H1 (cell line): ENCODE data around the gene MTR. TPM values are rescaled to one million over a fixed set of nuclear protein-coding genes. Genes with fewer than 3 reads are reported as not detected.

Experiments used
- CTCF ChIA-PET: fragments of 300-600 bp; sonication (Branson Sonifier 250); formaldehyde crosslinking; loops from one replicate; lab custom pipeline; 2021; ENCODE audit not compliant: partially characterized antibody; lab: Charles Lee
- POLR2A ChIA-PET: fragments of 300-600 bp; sonication (Branson Sonifier 250); formaldehyde crosslinking; loops from one replicate; lab custom pipeline; 2021; ENCODE audit warnings: inconsistent platforms; ENCODE audit not compliant: partially characterized antibody; lab: Charles Lee
- DNase-seq, 2 experiments: peaks; one replicate each; pipeline versions ENCODE4 v3.0.0 to v3.0.0-alpha.2; 2010 to 2022; ENCODE audit warnings: low spot score in 2 of 2, low read depth in 1 of 2, mixed read lengths in 1 of 2
- FAIRE-seq: peaks from 2 replicates; lab custom pipeline; 2011; peaks lifted over from hg19 to GRCh38; lab: Jason Lieb, UNC
- H2AFZ ChIP-seq: 2 replicates; pipeline ENCODE4 v1.8.1; 2012; ENCODE audit warnings: low read length, inconsistent platforms
- H2AK5ac ChIP-seq: 2 replicates; pipeline ENCODE4 v1.6.1; 2013; ENCODE audit warnings: low read depth, low read length
- H2BK120ac ChIP-seq: replicated peaks from 2 replicates; pipeline ENCODE3; 2013; ENCODE audit warnings: low read depth, low read length, inconsistent platforms
- H2BK12ac ChIP-seq: 2 replicates; pipeline ENCODE4 v1.6.1; 2013; ENCODE audit warnings: low read depth, low read length
- H2BK15ac ChIP-seq: 2 replicates; pipeline ENCODE4 v1.6.1; 2013; ENCODE audit warnings: low read length
- H2BK20ac ChIP-seq: 2 replicates; pipeline ENCODE4 v1.6.1; 2013; ENCODE audit warnings: low read length
- H2BK5ac ChIP-seq: 2 replicates; pipeline ENCODE4 v1.6.1; 2013; ENCODE audit warnings: low read depth, low read length
- H3K14ac ChIP-seq: 2 replicates; pipeline ENCODE4 v1.6.1; 2013; ENCODE audit warnings: inconsistent platforms; ENCODE audit not compliant: insufficient read length
- H3K18ac ChIP-seq: 2 replicates; pipeline ENCODE4 v1.6.1; 2013; ENCODE audit warnings: low read length; ENCODE audit errors: extremely low read depth
- H3K23ac ChIP-seq: 2 replicates; pipeline ENCODE4 v1.6.1; 2013; ENCODE audit warnings: inconsistent platforms; ENCODE audit not compliant: insufficient read length
- H3K23me2 ChIP-seq: 2 replicates; pipeline ENCODE4 v1.6.1; 2013; ENCODE audit warnings: low read depth, low read length
- H3K27ac ChIP-seq: 2 replicates; pipeline ENCODE4 v1.6.1; 2011; ENCODE audit warnings: low read depth, low read length, inconsistent platforms
- H3K27me3 ChIP-seq, 4 experiments: replicated peaks in 1 of 4; 1 replicate in 1 of 4; 2 replicates in 3 of 4; pipeline versions ENCODE4 v1.6.1 to v1.8.1; 2011 to 2013; ENCODE audit warnings: low read length in 3 of 4, mild to moderate bottlenecking in 3 of 4, inconsistent platforms in 2 of 4, mixed read lengths in 2 of 4, moderate library complexity in 1 of 4; ENCODE audit not compliant: control insufficient read depth in 3 of 4, insufficient read depth in 3 of 4; ENCODE audit errors: extremely low read depth in 1 of 4
- H3K36me3 ChIP-seq, 4 experiments: 2 replicates each; pipeline versions ENCODE4 v1.6.1 to v1.8.1; 2011 to 2013; ENCODE audit warnings: mild to moderate bottlenecking in 4 of 4, low read length in 3 of 4, moderate library complexity in 2 of 4, control low read depth in 1 of 4, inconsistent platforms in 1 of 4; ENCODE audit not compliant: insufficient read depth in 4 of 4, control insufficient read depth in 2 of 4
- H3K4ac ChIP-seq: replicated peaks from 2 replicates; pipeline ENCODE3; 2013; ENCODE audit warnings: low read length, low read depth, mixed read lengths, inconsistent platforms; ENCODE audit not compliant: insufficient read length
- H3K4me1 ChIP-seq, 4 experiments: replicated peaks in 1 of 4; 1 replicate in 1 of 4; 2 replicates in 3 of 4; pipeline versions ENCODE4 v1.6.1 to v1.8.1; 2011 to 2013; ENCODE audit warnings: low read length in 3 of 4, inconsistent platforms in 2 of 4, mixed read lengths in 1 of 4; ENCODE audit not compliant: insufficient read depth in 4 of 4, control insufficient read depth in 3 of 4
- H3K4me2 ChIP-seq, 2 experiments: 2 replicates each; pipeline versions ENCODE4 v1.6.1 to v1.8.1; 2011 to 2013; ENCODE audit warnings: low read depth in 2 of 2, low read length in 2 of 2, control low read depth in 1 of 2, inconsistent platforms in 1 of 2, mild to moderate bottlenecking in 1 of 2; ENCODE audit not compliant: insufficient read depth in 1 of 2
- H3K4me3 ChIP-seq, 4 experiments: fragments of 200-600, 300-600 bp in 1 of 4; sonication (generic), shearing (Covaris generic), sonication (Bioruptor Twin) in 1 of 4; 2 replicates each; pipeline versions ENCODE4 v1.5.1 to v1.8.1; 2011 to 2016; ENCODE audit warnings: low read length in 4 of 4, low read depth in 3 of 4, control low read depth in 2 of 4, inconsistent platforms in 2 of 4, mild to moderate bottlenecking in 2 of 4, mixed read lengths in 1 of 4, moderate library complexity in 1 of 4; ENCODE audit not compliant: insufficient read depth in 2 of 4; ENCODE audit errors: extremely low read depth in 1 of 4
- H3K56ac ChIP-seq: replicated peaks from 2 replicates; pipeline ENCODE3; 2013; ENCODE audit warnings: low read depth, mild to moderate bottlenecking, mixed read lengths, low read length, inconsistent platforms; ENCODE audit not compliant: insufficient read length
- H3K79me1 ChIP-seq: 2 replicates; pipeline ENCODE4 v1.6.1; 2013; ENCODE audit warnings: low read depth, low read length, control low read depth
- H3K79me2 ChIP-seq, 2 experiments: 2 replicates each; pipeline versions ENCODE4 v1.6.1 to v1.8.1; 2012 to 2013; ENCODE audit warnings: low read length in 2 of 2, mild to moderate bottlenecking in 2 of 2, inconsistent platforms in 1 of 2; ENCODE audit not compliant: insufficient read depth in 2 of 2, control insufficient read depth in 1 of 2
- H3K9ac ChIP-seq, 4 experiments: replicated peaks in 1 of 4; 1 replicate in 1 of 4; 2 replicates in 3 of 4; pipeline versions ENCODE4 v1.6.1 to v1.8.1; 2011 to 2013; ENCODE audit warnings: low read depth in 3 of 4, low read length in 3 of 4, control low read depth in 2 of 4, mild to moderate bottlenecking in 2 of 4, moderate library complexity in 2 of 4, inconsistent platforms in 1 of 4; ENCODE audit errors: extremely low read depth in 1 of 4
- H3K9me3 ChIP-seq, 2 experiments: 2 replicates each; pipeline versions ENCODE4 v1.6.1 to v1.8.1; 2012 to 2013; ENCODE audit warnings: mild to moderate bottlenecking in 2 of 2, moderate library complexity in 2 of 2, control low read depth in 1 of 2, inconsistent platforms in 1 of 2, low read depth in 1 of 2, low read length in 1 of 2, mixed read lengths in 1 of 2; ENCODE audit not compliant: insufficient read depth in 2 of 2
- H4K20me1 ChIP-seq, 2 experiments: replicated peaks in 1 of 2; 2 replicates each; pipeline versions ENCODE3 to v1.8.1; 2011 to 2013; ENCODE audit warnings: inconsistent platforms in 2 of 2, low read length in 2 of 2, mild to moderate bottlenecking in 1 of 2; ENCODE audit not compliant: insufficient read depth in 2 of 2, control insufficient read depth in 1 of 2
- H4K5ac ChIP-seq: 2 replicates; pipeline ENCODE4 v1.6.1; 2013; ENCODE audit warnings: low read length, low read depth, mixed read lengths, inconsistent platforms; ENCODE audit not compliant: insufficient read length
- H4K8ac ChIP-seq: 2 replicates; pipeline ENCODE4 v1.8.0; 2013; ENCODE audit warnings: mild to moderate bottlenecking, moderate library complexity, low read length, inconsistent platforms; ENCODE audit not compliant: insufficient read depth; ENCODE audit errors: extremely low read depth
- H4K91ac ChIP-seq: replicated peaks from 2 replicates; pipeline ENCODE3; 2013; ENCODE audit warnings: low read length, mixed read lengths, inconsistent platforms; ENCODE audit not compliant: insufficient read length
- CHD2 ChIP-seq: IDR thresholded peaks from 2 replicates; pipeline ENCODE4 v1.6.1; 2012; ENCODE audit warnings: low read length, improper control_type of control experiment
- POU5F1 ChIP-seq: IDR thresholded peaks from 2 replicates; pipeline ENCODE4 v1.6.1; 2011; ENCODE audit warnings: low read depth, mild to moderate bottlenecking, low read length, moderate library complexity
- WGBS, 2 experiments: shearing (Covaris generic) in 1 of 2; methylation state at CpG; one replicate each; pipeline versions ENCODE4 v1.1.6 to v1.1.7; 2013 to 2015; ENCODE audit warnings: low lambda C conversion rate in 2 of 2, mixed read lengths in 2 of 2, inconsistent platforms in 1 of 2, low coverage in 1 of 2, missing lambda C conversion rate in 1 of 2; ENCODE audit not compliant: insufficient replicate concordance in 2 of 2, insufficient coverage in 1 of 2, insufficient read length in 1 of 2; ENCODE audit errors: extremely low coverage in 1 of 2, missing lambda C conversion rate in 1 of 2; 5-methylcytosine and 5-hydroxymethylcytosine counted together
- polyA plus RNA-seq, 7 experiments: library from polyadenylated mRNA; depleted of rRNA in 3 of 7; stranded (reverse) in 5 of 7; unstranded in 2 of 7; fragments of >200 nt in 5 of 7; fragments of 200-250 nt in 2 of 7; gene quantifications; 1 replicate in 5 of 7; 2 replicates in 1 of 7; 4 replicates in 1 of 7; pipeline versions ENCODE4 v1.2.1 to v1.2.3, GENCODE V29; 2011 to 2013; ENCODE audit warnings: missing spikeins in 2 of 7, mixed read lengths in 2 of 7
- total RNA-seq: library from RNA; stranded (reverse); fragmentation: NEBNext Ultra II Directional; extraction: Animal tissue kit (Norgen Biotek cat#: 25700); gene quantifications from 2 replicates; pipeline ENCODE4 v1.2.1, GENCODE V29; 2021

MTR gene
- total and polyA plus RNA-seq, 2 of the 8 experiments (the other 6 are each of a cell fraction or from before 2014, with no cell fraction given), result 4.8 to 27.4 TPM

DNA sequence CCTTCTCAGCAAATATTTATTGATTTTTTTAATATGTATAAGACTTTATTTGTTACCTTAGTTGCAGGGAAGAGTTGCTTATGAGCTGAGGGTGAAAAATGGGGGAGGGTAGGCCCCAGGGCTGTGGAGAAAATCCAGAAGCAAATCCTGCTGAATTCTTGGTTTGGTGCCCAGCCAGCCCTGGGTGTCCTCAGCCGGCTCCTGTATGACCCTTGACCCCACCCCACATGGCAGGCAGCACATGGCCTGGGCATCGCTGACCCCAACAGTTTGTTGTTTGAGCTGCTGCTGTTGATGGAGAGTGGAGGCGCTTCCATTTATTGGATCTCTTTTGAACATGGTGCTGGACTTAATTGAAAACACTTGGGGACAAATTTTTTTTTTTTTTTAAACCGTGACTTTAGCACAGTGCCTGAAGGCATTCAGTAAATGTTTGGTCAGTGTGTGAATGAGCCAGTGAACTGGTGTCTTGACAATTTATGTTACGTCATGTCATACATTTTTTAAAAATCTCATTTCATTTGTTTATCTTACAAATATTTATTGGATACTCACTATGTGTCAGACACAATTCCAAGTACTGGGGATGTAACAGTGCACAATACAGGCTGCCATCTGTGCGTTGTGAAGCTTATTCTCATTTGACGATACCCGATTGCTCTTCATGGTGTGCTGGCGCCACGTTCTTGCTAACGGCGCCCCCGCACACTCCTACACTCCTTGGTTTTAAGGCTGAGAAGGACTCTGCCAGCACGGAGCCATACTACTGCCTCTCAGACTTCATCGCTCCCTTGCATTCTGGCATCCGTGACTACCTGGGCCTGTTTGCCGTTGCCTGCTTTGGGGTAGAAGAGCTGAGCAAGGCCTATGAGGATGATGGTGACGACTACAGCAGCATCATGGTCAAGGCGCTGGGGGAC, 98.8 kb downstream of the MTR start:
- CTCF ChIA-PET, result interaction anchor here (0.6 to 1.3 kb wide), 2 partner anchors 19 to 492 kb away, joined by 3 read pairs; no protein-coding TSS in a partner anchor
- H3K4me2 ChIP-seq, result no peak overlapping the region
- H2BK5ac ChIP-seq, result no peak overlapping the region

More for the DNA sequence above, 98.8 kb downstream of the MTR start:
- Histone ChIP-seq H2BK15ac (no peak overlapping the region), H3K79me2 (no peaks in the 10 kb centered on the region), H3K36me3 (peaks cover 3 to 30% (median 14%) of the 10 kb centered on the region in 4 experiments; a peak in 6 of 8 replicates), H3K4ac (no peak overlapping the region), H3K14ac (no peak overlapping the region), H3K23me2 (no peaks in the 10 kb centered on the region), H3K4me3 (no peak overlapping the region), H3K27me3 (no peaks in the 10 kb centered on the region), H3K9me3 (no peaks in the 10 kb centered on the region), H3K9ac (no peak overlapping the region), H2BK12ac (no peak overlapping the region), H2BK120ac (no peak overlapping the region), H3K27ac (no peak overlapping the region), H4K8ac (no peak overlapping the region), H2AFZ (no peak overlapping the region), H4K5ac (no peak overlapping the region), H3K4me1 (no peaks in the 10 kb centered on the region), H2BK20ac (no peak overlapping the region), H3K56ac (no peak overlapping the region), H3K18ac (no peak overlapping the region), H3K79me1 (no peaks in the 10 kb centered on the region), H4K91ac (no peak overlapping the region), H3K23ac (no peak overlapping the region), H2AK5ac (no peak overlapping the region), H4K20me1 (peaks cover 0 to 2% of the 10 kb centered on the region in 2 experiments)
- TF ChIP-seq CHD2, result no peak
- no peak for TF ChIP-seq POU5F1
- POLR2A ChIA-PET, result no interaction called here
- no peak for DNase-seq
- no peak for FAIRE-seq
- 86% methylated on average over 19 of the region's 19 CpGs; no CpG with 5 or more reads in 1 of the 2 experiments for WGBS, 2 experiments
